Mesothelial cell of epicardium (in vitro differentiated cells): ENCODE data around the gene CEL. TPM values are rescaled to one million over a fixed set of nuclear protein-coding genes. Genes with fewer than 3 reads are reported as not detected.
"Not testable (repeated sequence)": the region's sequence is repeated elsewhere in the genome, so short reads cannot be mapped to it uniquely, and the experiment has no call there.

Experiments
- DNase-seq, 2 experiments: peaks; one replicate each; pipeline ENCODE4 v3.0.0; 2021; ENCODE audit warnings: low spot score in 2 of 2; ENCODE audit not compliant: unreplicated experiment in 2 of 2
- H3K27ac Mint-ChIP-seq: 2 replicates; pipeline ENCODE4 v1.8.0; 2021; ENCODE audit warnings: mixed read lengths
- H3K27me3 Mint-ChIP-seq: 2 replicates; pipeline ENCODE4 v1.8.0; 2021; ENCODE audit warnings: low read depth, mixed read lengths
- H3K36me3 Mint-ChIP-seq: 2 replicates; pipeline ENCODE4 v1.8.0; 2021; ENCODE audit warnings: mixed read lengths
- H3K4me1 Mint-ChIP-seq: 2 replicates; pipeline ENCODE4 v1.8.0; 2021; ENCODE audit warnings: mixed read lengths
- H3K4me3 Mint-ChIP-seq: 2 replicates; pipeline ENCODE4 v1.8.0; 2021; ENCODE audit warnings: mild to moderate bottlenecking, moderate library complexity, mixed read lengths
- H3K9me3 Mint-ChIP-seq: 2 replicates; pipeline ENCODE4 v1.8.0; 2021; ENCODE audit warnings: mixed read lengths
- total RNA-seq: library from RNA; stranded (reverse); gene quantifications from 3 replicates; pipeline ENCODE4 v1.2.1, GENCODE V29; 2021
- TF ChIP-seq, protein P1 (sequence below): fragments of 200-600 bp; sonication (generic); IDR thresholded peaks from one replicate; pipeline ENCODE4 v1.5.0; 2021; ENCODE audit warnings: antibody characterized with exemption; ENCODE audit not compliant: unreplicated experiment

The CEL gene
- total RNA-seq, 1 donor from 2014 or later = 5.0 TPM

DNA sequence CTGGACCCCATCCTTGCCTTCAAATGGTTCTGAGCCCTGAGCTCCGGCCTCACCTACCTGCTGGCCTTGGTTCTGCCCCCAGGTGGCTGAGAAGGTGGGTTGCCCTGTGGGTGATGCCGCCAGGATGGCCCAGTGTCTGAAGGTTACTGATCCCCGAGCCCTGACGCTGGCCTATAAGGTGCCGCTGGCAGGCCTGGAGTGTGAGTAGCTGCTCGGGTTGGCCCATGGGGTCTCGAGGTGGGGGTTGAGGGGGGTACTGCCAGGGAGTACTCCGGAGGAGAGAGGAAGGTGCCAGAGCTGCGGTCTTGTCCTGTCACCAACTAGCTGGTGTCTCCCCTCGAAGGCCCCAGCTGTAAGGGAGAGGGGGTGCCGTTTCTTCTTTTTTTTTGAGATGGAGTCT lies 5.2 kb downstream of the CEL start:
- no peak overlapping the region for H3K27ac Mint-ChIP-seq
- no peak for DNase-seq
- H3K4me3 Mint-ChIP-seq = no peak overlapping the region
- H3K9me3 Mint-ChIP-seq = no peaks in the 10 kb centered on the region
- TF ChIP-seq, protein P1, sequence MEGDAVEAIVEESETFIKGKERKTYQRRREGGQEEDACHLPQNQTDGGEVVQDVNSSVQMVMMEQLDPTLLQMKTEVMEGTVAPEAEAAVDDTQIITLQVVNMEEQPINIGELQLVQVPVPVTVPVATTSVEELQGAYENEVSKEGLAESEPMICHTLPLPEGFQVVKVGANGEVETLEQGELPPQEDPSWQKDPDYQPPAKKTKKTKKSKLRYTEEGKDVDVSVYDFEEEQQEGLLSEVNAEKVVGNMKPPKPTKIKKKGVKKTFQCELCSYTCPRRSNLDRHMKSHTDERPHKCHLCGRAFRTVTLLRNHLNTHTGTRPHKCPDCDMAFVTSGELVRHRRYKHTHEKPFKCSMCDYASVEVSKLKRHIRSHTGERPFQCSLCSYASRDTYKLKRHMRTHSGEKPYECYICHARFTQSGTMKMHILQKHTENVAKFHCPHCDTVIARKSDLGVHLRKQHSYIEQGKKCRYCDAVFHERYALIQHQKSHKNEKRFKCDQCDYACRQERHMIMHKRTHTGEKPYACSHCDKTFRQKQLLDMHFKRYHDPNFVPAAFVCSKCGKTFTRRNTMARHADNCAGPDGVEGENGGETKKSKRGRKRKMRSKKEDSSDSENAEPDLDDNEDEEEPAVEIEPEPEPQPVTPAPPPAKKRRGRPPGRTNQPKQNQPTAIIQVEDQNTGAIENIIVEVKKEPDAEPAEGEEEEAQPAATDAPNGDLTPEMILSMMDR = no peak
- peaks cover 5% of the 10 kb centered on the region for H3K4me1 Mint-ChIP-seq
- H3K27me3 Mint-ChIP-seq = no peaks in the 10 kb centered on the region
- peaks cover 3% of the 10 kb centered on the region for H3K36me3 Mint-ChIP-seq

DNA sequence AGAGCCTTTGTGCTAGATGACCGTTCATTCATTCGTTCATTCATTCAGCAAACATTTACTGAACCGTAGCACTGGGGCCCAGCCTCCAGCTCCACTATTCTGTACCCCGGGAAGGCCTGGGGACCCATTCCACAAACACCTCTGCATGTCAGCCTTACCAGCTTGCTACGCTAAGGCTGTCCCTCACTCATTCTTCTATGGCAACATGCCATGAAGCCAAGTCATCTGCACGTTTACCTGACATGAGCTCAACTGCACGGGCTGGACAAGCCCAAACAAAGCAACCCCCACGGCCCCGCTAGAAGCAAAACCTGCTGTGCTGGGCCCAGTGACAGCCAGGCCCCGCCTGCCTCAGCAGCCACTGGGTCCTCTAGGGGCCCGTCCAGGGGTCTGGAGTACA lies 6.0 kb downstream of the CEL start:
- H3K27ac Mint-ChIP-seq = no peak overlapping the region

DNA sequence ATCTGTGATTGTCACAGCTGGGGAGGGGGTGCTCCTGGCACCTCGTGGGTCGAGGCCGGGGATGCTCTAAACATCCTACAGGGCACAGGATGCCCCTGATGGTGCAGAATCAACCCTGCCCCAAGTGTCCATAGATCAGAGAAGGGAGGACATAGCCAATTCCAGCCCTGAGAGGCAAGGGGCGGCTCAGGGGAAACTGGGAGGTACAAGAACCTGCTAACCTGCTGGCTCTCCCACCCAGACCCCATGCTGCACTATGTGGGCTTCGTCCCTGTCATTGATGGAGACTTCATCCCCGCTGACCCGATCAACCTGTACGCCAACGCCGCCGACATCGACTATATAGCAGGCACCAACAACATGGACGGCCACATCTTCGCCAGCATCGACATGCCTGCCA lies 6.7 kb downstream of the CEL start:
- H3K4me1 Mint-ChIP-seq, DNase-seq, H3K9me3 Mint-ChIP-seq, H3K4me3 Mint-ChIP-seq, H3K36me3 Mint-ChIP-seq, H3K27me3 Mint-ChIP-seq, H3K27ac Mint-ChIP-seq: not testable (repeated sequence)

More for the DNA sequence above, 6.0 kb downstream of the CEL start:
- H3K27me3 Mint-ChIP-seq = no peaks in the 10 kb centered on the region
- H3K36me3 Mint-ChIP-seq = peaks cover 3% of the 10 kb centered on the region
- no peak for DNase-seq
- H3K4me1 Mint-ChIP-seq = peaks cover 5% of the 10 kb centered on the region
- no peak overlapping the region for H3K4me3 Mint-ChIP-seq
- TF ChIP-seq, protein P1 = no peak
- H3K9me3 Mint-ChIP-seq = no peaks in the 10 kb centered on the region

DNA sequence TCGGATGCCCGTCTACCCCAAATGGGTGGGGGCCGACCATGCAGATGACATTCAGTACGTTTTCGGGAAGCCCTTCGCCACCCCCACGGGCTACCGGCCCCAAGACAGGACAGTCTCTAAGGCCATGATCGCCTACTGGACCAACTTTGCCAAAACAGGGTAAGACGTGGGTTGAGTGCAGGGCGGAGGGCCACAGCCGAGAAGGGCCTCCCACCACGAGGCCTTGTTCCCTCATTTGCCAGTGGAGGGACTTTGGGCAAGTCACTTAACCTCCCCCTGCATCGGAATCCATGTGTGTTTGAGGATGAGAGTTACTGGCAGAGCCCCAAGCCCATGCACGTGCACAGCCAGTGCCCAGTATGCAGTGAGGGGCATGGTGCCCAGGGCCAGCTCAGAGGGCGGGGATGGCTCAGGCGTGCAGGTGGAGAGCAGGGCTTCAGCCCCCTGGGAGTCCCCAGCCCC lies 8.8 kb downstream of the CEL start:
- not testable (repeated sequence) for H3K9me3 Mint-ChIP-seq, H3K4me3 Mint-ChIP-seq, H3K36me3 Mint-ChIP-seq, H3K27me3 Mint-ChIP-seq, H3K27ac Mint-ChIP-seq, DNase-seq
- H3K4me1 Mint-ChIP-seq = peaks cover 21% of the 10 kb centered on the region

DNA sequence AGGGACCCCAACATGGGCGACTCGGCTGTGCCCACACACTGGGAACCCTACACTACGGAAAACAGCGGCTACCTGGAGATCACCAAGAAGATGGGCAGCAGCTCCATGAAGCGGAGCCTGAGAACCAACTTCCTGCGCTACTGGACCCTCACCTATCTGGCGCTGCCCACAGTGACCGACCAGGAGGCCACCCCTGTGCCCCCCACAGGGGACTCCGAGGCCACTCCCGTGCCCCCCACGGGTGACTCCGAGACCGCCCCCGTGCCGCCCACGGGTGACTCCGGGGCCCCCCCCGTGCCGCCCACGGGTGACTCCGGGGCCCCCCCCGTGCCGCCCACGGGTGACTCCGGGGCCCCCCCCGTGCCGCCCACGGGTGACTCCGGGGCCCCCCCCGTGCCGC lies 9.2 kb downstream of the CEL start:
- not testable (repeated sequence) for H3K36me3 Mint-ChIP-seq, H3K27me3 Mint-ChIP-seq, DNase-seq, H3K9me3 Mint-ChIP-seq, H3K4me3 Mint-ChIP-seq, H3K27ac Mint-ChIP-seq
- peaks cover 26% of the 10 kb centered on the region for H3K4me1 Mint-ChIP-seq

DNA sequence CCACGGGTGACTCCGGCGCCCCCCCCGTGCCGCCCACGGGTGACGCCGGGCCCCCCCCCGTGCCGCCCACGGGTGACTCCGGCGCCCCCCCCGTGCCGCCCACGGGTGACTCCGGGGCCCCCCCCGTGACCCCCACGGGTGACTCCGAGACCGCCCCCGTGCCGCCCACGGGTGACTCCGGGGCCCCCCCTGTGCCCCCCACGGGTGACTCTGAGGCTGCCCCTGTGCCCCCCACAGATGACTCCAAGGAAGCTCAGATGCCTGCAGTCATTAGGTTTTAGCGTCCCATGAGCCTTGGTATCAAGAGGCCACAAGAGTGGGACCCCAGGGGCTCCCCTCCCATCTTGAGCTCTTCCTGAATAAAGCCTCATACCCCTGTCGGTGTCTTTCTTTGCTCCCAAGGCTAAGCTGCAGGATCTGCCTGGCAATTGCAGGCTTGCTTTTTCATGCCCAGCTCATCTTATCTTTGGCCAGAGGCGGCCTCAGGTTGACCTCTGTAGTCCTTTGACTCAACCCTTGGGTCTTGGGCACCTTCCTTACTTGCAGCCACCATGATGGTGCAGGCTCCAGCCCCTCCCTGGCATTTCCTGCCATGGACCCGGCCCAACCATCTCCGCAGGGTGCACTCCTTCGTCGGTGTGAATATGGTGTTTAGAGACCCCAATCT lies 9.8 kb downstream of the CEL start:
- Mint-ChIP-seq H3K4me3 (no peak overlapping the region), H3K27ac (no peak overlapping the region), H3K27me3 (no peaks in the 10 kb centered on the region), H3K4me1 (peaks cover 32% of the 10 kb centered on the region), H3K9me3 (no peaks in the 10 kb centered on the region), H3K36me3 (peaks cover 3% of the 10 kb centered on the region)
- TF ChIP-seq, protein P1 = no peak
- no peak for DNase-seq

DNA sequence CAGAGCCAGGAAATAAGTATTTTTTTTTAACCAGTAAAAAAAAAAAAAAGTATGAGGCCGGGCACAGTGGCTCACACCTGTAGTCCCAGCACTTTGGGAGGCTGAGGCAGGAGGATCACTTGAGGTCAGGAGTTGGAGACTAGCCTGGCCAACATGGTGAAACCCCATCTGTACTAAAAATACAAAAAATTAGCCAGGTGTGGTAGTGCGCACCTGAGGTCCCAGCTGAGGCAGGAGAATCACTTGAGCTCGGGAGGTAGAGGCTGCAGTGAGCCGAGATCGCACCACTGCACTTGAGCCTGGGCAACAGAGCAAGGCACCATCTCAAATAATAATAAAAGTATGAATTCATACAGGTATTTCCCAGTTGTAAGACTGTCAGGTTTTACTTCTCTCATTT lies 10.4 kb downstream of the CEL start:
- not testable (repeated sequence) for H3K9me3 Mint-ChIP-seq, DNase-seq, H3K36me3 Mint-ChIP-seq, H3K27me3 Mint-ChIP-seq, H3K27ac Mint-ChIP-seq, H3K4me3 Mint-ChIP-seq
- peaks cover 38% of the 10 kb centered on the region for H3K4me1 Mint-ChIP-seq
